HEK293T (cell line): ENCODE data around the gene PANK1.

Source experiments
- ARNT ChIP-seq: fragments of 450-650 bp; IDR thresholded peaks from 2 replicates; pipeline ENCODE4 v1.6.1; 2017; ENCODE audit warnings: mild to moderate bottlenecking
- BHLHE40 ChIP-seq: fragments of 450-650 bp; IDR thresholded peaks from 2 replicates; pipeline ENCODE4 v1.6.1; 2016; ENCODE audit warnings: mild to moderate bottlenecking, moderate library complexity, borderline replicate concordance
- ELF4 ChIP-seq: fragments of 450-650 bp; IDR thresholded peaks from 2 replicates; pipeline ENCODE4 v1.6.1; 2017; ENCODE audit warnings: antibody characterized with exemption
- FOXM1 ChIP-seq: fragments of 450-650 bp; IDR thresholded peaks from 2 replicates; pipeline ENCODE4 v1.6.1; 2017; ENCODE audit warnings: mild to moderate bottlenecking, borderline replicate concordance
- L3MBTL2 ChIP-seq: fragments of 450-650 bp; conservative IDR thresholded peaks from 2 replicates; pipeline ENCODE4 v1.6.1; 2016; ENCODE audit warnings: mild to moderate bottlenecking
- LEF1 ChIP-seq: fragments of 450-650 bp; IDR thresholded peaks from 2 replicates; pipeline ENCODE4 v1.6.1; 2017; ENCODE audit warnings: mild to moderate bottlenecking, borderline replicate concordance
- NFRKB ChIP-seq: fragments of 450-650 bp; IDR thresholded peaks from 2 replicates; pipeline ENCODE4 v1.6.1; 2016; ENCODE audit warnings: mild to moderate bottlenecking, moderate library complexity
- SP1 ChIP-seq: fragments of 450-650 bp; IDR thresholded peaks from 2 replicates; pipeline ENCODE4 v1.6.1; 2017
- TARDBP ChIP-seq: fragments of 450-650 bp; IDR thresholded peaks from 2 replicates; pipeline ENCODE4 v1.6.1; 2016
- TF ChIP-seq, protein P1 (sequence below): fragments of 450-650 bp; IDR thresholded peaks from 2 replicates; pipeline ENCODE4 v1.6.1; 2016

DNA sequence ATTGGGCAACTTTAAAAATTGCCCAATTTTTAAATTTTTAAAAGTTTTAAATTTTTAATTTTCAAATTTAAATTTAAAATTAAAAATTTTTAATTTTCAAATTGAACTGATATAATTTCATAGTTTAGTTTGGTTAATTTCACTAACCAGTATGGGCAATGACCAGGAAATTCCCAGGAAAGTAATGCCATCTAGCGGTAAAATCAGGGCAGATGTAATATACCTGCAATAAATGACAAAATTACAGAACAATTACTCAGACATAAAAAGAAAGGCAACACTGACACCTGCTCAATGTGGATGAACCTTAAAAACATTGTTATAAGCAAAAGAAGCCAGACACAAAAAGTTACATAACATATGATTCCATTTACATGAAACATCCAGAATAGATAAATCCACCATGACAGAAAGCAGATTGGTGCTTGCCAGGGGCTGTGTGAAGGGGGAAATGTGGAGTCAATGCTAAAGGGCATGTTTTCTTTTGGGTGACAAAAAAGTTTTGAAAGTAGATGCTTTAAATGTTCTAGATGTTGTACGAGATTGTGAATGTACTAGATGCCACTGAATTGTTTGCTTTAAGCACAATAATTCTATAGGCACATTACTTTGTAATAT is 81.1 kb downstream of the PANK1 start:
- TF ChIP-seq TARDBP = no peak
- TF ChIP-seq FOXM1 = no peak
- TF ChIP-seq BHLHE40 = no peak
- no peak for TF ChIP-seq SP1
- no peak for TF ChIP-seq LEF1
- no peak for TF ChIP-seq ARNT
- TF ChIP-seq, protein P1, sequence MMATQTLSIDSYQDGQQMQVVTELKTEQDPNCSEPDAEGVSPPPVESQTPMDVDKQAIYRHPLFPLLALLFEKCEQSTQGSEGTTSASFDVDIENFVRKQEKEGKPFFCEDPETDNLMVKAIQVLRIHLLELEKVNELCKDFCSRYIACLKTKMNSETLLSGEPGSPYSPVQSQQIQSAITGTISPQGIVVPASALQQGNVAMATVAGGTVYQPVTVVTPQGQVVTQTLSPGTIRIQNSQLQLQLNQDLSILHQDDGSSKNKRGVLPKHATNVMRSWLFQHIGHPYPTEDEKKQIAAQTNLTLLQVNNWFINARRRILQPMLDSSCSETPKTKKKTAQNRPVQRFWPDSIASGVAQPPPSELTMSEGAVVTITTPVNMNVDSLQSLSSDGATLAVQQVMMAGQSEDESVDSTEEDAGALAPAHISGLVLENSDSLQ = no peak
- TF ChIP-seq NFRKB = no peak
- no peak for TF ChIP-seq L3MBTL2
- no peak for TF ChIP-seq ELF4
